HepG2 (cell line): ENCODE results near the gene ZNF175. TPM values are rescaled to one million over a fixed set of nuclear protein-coding genes. Genes with fewer than 3 reads are reported as not detected.

ENCODE experiments used
- ATAC-seq: fragments of 200-7000 bp; cut with Tn5 transposase; 3 replicates; pipeline ENCODE4 v1.9.1; 2020; ENCODE audit warnings: mild to moderate bottlenecking, moderate library complexity
- BruUV-seq: library from RNA; stranded (reverse); fragments of 400-500 nt; replicated peaks from 2 replicates; lab custom pipeline; 2021; lab: Mats Ljungman, UMichigan
- CTCF ChIA-PET: fragments of 300-600 bp; formaldehyde crosslinking; extraction: SDS; loops from one replicate; lab custom pipeline; 2021; ENCODE audit warnings: low total read pairs, inconsistent platforms, low intra/inter-chr PET ratio; lab: Yijun Ruan, JAX
- POLR2A ChIA-PET: fragments of 350-600 bp; sonication (Branson Sonifier 250); formaldehyde crosslinking; loops from one replicate; lab custom pipeline; 2020; ENCODE audit warnings: antibody characterized with exemption, inconsistent platforms; lab: Yijun Ruan, JAX
- DNase-seq: peaks from one replicate; pipeline ENCODE4 v3.0.0-alpha.2; 2015; ENCODE audit warnings: low spot score
- FAIRE-seq: peaks from 3 replicates; lab custom pipeline; 2011; peaks lifted over from hg19 to GRCh38; lab: Jason Lieb, UNC
- H2AFZ ChIP-seq: one replicate; pipeline ENCODE4 v1.6.1; 2011; ENCODE audit warnings: low read length, inconsistent platforms
- H3K27ac ChIP-seq: fragments of 300-600 bp; 3 replicates; pipeline ENCODE4 v1.8.0; 2011; ENCODE audit warnings: mixed run types, mild to moderate bottlenecking, mixed read lengths, low read length, inconsistent platforms; ENCODE audit not compliant: insufficient read depth; ENCODE audit errors: extremely low read length
- H3K27me3 ChIP-seq, 2 experiments: fragments of 200-600 bp in 1 of 2; 2 replicates in 1 of 2; 3 replicates in 1 of 2; pipeline versions ENCODE4 v1.6.0 to v1.8.0; 2011; ENCODE audit warnings: low read length in 2 of 2, mild to moderate bottlenecking in 2 of 2, moderate library complexity in 2 of 2, inconsistent platforms in 1 of 2; ENCODE audit not compliant: insufficient read depth in 2 of 2, control insufficient read depth in 1 of 2
- H3K36me3 ChIP-seq, 2 experiments: fragments of 200-600 bp in 1 of 2; replicated peaks in 1 of 2; 2 replicates in 1 of 2; 3 replicates in 1 of 2; pipeline versions ENCODE4 v1.5.1 to v1.8.0; 2011; ENCODE audit warnings: low read length in 2 of 2, inconsistent platforms in 1 of 2; ENCODE audit not compliant: insufficient read depth in 2 of 2, control insufficient read depth in 1 of 2
- H3K4me1 ChIP-seq: 2 replicates; pipeline ENCODE4 v1.5.1; 2012; ENCODE audit warnings: low read length, inconsistent platforms; ENCODE audit not compliant: insufficient read depth
- H3K4me2 ChIP-seq: 2 replicates; pipeline ENCODE4 v1.6.0; 2011; ENCODE audit warnings: low read depth, low read length, inconsistent platforms
- H3K4me3 ChIP-seq, 3 experiments: fragments of 200-600 bp in 1 of 3; sonication (generic), shearing (Covaris generic) in 1 of 3; replicated peaks in 1 of 3; 2 replicates each; pipeline ENCODE4 v1.5.1; 2011 to 2016; ENCODE audit warnings: low read length in 3 of 3, inconsistent platforms in 2 of 3, low read depth in 2 of 3, mild to moderate bottlenecking in 2 of 3, control low read depth in 1 of 3, mixed read lengths in 1 of 3; ENCODE audit not compliant: insufficient read depth in 1 of 3
- H3K79me2 ChIP-seq: one replicate; pipeline ENCODE4 v1.6.1; 2011; ENCODE audit warnings: low read length, inconsistent platforms; ENCODE audit not compliant: insufficient read depth
- H3K9ac ChIP-seq: 2 replicates; pipeline ENCODE4 v1.6.0; 2011; ENCODE audit warnings: mild to moderate bottlenecking, low read depth, low read length, inconsistent platforms; ENCODE audit not compliant: insufficient read depth
- H3K9me3 ChIP-seq: 2 replicates; pipeline ENCODE4 v1.5.1; 2012; ENCODE audit warnings: mild to moderate bottlenecking, low read length
- H4K20me1 ChIP-seq: 2 replicates; pipeline ENCODE4 v1.6.0; 2011; ENCODE audit warnings: inconsistent platforms, mild to moderate bottlenecking, low read length, moderate library complexity; ENCODE audit not compliant: insufficient read depth
- ATF7 ChIP-seq, 2 experiments: fragments of 450-650 bp in 1 of 2; sonication (generic) in 1 of 2; formaldehyde crosslinking in 1 of 2; IDR thresholded peaks; 2 replicates each; pipeline versions ENCODE4 v1.4.0 to v1.6.1; 2016 to 2020; ENCODE audit warnings: antibody characterized with exemption in 1 of 2, mild to moderate bottlenecking in 1 of 2, missing genetic modification reagents in 1 of 2
- GABPA ChIP-seq, 2 experiments: IDR thresholded peaks; 2 replicates each; pipeline ENCODE4 v1.6.1; 2011 to 2016; ENCODE audit warnings: low read depth in 2 of 2, low read length in 1 of 2, missing biosample characterization in 1 of 2, missing genetic modification characterization in 1 of 2
- GABPB1 ChIP-seq: IDR thresholded peaks from 2 replicates; pipeline ENCODE4 v1.6.1; 2016; ENCODE audit warnings: mild to moderate bottlenecking, missing genetic modification reagents, moderate library complexity, missing compliant biosample characterization
- RAD21 ChIP-seq: fragments of 450-650 bp; formaldehyde crosslinking; IDR thresholded peaks from 2 replicates; pipeline ENCODE4 v1.5.0; 2020; ENCODE audit warnings: mild to moderate bottlenecking
- SOX5 ChIP-seq: IDR thresholded peaks from 2 replicates; pipeline ENCODE4 v1.6.1; 2016; ENCODE audit warnings: borderline replicate concordance
- TCF7L2 ChIP-seq: IDR thresholded peaks from 2 replicates; pipeline ENCODE4 v1.6.1; 2011; ENCODE audit warnings: mild to moderate bottlenecking, low read depth, low read length, moderate library complexity
- ZNF460 ChIP-seq: sonication (generic); formaldehyde crosslinking; IDR thresholded peaks from 2 replicates; pipeline ENCODE4 v1.5.1; 2020; ENCODE audit warnings: missing genetic modification reagents, mild to moderate bottlenecking, borderline replicate concordance
- WGBS: methylation state at CpG from one replicate; pipeline ENCODE4 v1.1.6; 2017; ENCODE audit warnings: low lambda C conversion rate; 5-methylcytosine and 5-hydroxymethylcytosine counted together
- in situ Hi-C: cut with HindIII; loops from 2 replicates; pipeline ENCODE4 v1.10.0; 2017; ENCODE audit warnings: low pct_unique_long_range_greater_than_20kb; ENCODE audit not compliant: extremely low pct_ligation_motif_present
- intact Hi-C: fragments of 100-400 bp; cut with micrococcal nuclease; formaldehyde crosslinking; loops from one replicate; pipeline ENCODE4 v1.10.0; 2022; ENCODE audit not compliant: unreplicated experiment
- polyA plus RNA-seq, 8 experiments: library from polyadenylated mRNA; depleted of rRNA in 3 of 8; stranded (reverse) in 7 of 8; unstranded in 1 of 8; fragments of >200 nt; fragmentation: Illumina TruSeq in 4 of 8; extraction: Trizol in 4 of 8; gene quantifications; 2 replicates each; pipeline versions ENCODE4 v1.2.1 to v1.2.3, GENCODE V29; 2011 to 2016; ENCODE audit warnings: low read depth in 4 of 8, missing spikeins in 1 of 8, mixed read lengths in 1 of 8; ENCODE audit not compliant: insufficient read depth in 1 of 8
- total RNA-seq, 5 experiments: library from RNA; depleted of rRNA; stranded (reverse); fragments of >200 nt; fragmentation: Illumina TruSeq; extraction: Trizol; gene quantifications; 2 replicates each; pipeline ENCODE4 v1.2.3, GENCODE V29; 2016; ENCODE audit warnings: low read depth in 1 of 5
- TF ChIP-seq, protein P1 (sequence below), 2 experiments: sonication (generic) in 1 of 2; formaldehyde crosslinking in 1 of 2; IDR thresholded peaks; 2 replicates each; pipeline versions ENCODE4 v1.4.0 to v1.6.1; 2016 to 2020; ENCODE audit warnings: borderline replicate concordance in 1 of 2, low read depth in 1 of 2, mild to moderate bottlenecking in 1 of 2, missing genetic modification reagents in 1 of 2

The ZNF175 gene
- total and polyA plus RNA-seq, 2 of the 13 experiments (the other 11 are each of a cell fraction or from before 2014, with no cell fraction given) = 1.2 to 1.5 TPM

DNA sequence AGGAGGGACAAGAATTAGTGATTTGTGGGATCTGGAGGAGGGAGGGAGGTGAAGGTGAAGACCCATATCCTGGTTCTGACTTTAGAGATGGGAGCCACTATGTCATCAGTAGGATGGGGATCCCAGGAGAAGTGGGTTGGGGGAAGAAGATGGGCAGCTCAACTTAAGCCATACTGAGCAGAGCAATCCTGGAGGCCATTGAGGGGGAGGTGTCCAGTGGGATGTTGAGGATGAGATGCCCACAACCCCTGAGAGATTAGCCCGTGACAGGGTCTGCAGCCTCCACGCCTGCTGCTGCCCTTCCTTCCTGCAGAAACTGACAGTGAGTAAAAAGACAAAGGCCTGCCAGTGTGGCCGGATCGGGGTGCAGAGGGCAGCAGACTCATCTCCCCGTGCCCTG is 28.4 kb upstream of the ZNF175 start:
- H3K27me3 ChIP-seq = no peaks in the 10 kb centered on the region; a peak in 2 of 5 replicates
- H3K79me2 ChIP-seq = no peaks in the 10 kb centered on the region
- no peaks in the 10 kb centered on the region for H3K4me1 ChIP-seq
- H3K27ac ChIP-seq = no peak overlapping the region
- no peaks in the 10 kb centered on the region for H3K9me3 ChIP-seq
- intact Hi-C loops = no loop called here
- CTCF ChIA-PET = no interaction called here
- no peak for FAIRE-seq
- BruUV-seq = no TSS peak
- no peak for TF ChIP-seq GABPA (IDR thresholded peaks at IDR 0.05; ENCODE audit: low read depth, low read length)
- no peak for TF ChIP-seq GABPA (CRISPR knock-in tag; IDR thresholded peaks at IDR 0.05; ENCODE audit: low read depth)
- TF ChIP-seq ZNF460 (CRISPR knock-in tag) = no peak
- no peak for TF ChIP-seq GABPB1 (CRISPR knock-in tag)
- no peak for TF ChIP-seq RAD21 (CRISPR knock-in tag)
- TF ChIP-seq, protein P1, sequence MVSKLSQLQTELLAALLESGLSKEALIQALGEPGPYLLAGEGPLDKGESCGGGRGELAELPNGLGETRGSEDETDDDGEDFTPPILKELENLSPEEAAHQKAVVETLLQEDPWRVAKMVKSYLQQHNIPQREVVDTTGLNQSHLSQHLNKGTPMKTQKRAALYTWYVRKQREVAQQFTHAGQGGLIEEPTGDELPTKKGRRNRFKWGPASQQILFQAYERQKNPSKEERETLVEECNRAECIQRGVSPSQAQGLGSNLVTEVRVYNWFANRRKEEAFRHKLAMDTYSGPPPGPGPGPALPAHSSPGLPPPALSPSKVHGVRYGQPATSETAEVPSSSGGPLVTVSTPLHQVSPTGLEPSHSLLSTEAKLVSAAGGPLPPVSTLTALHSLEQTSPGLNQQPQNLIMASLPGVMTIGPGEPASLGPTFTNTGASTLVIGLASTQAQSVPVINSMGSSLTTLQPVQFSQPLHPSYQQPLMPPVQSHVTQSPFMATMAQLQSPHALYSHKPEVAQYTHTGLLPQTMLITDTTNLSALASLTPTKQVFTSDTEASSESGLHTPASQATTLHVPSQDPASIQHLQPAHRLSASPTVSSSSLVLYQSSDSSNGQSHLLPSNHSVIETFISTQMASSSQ (IDR thresholded peaks at IDR 0.05; ENCODE audit: low read depth) = no peak
- TF ChIP-seq, protein P1 (CRISPR knock-in tag; IDR thresholded peaks at IDR 0.05; ENCODE audit: borderline replicate concordance) = no peak
- TF ChIP-seq ATF7 (IDR thresholded peaks at IDR 0.05) = no peak
- TF ChIP-seq ATF7 (CRISPR knock-in tag; IDR thresholded peaks at IDR 0.05) = no peak
- no peak for TF ChIP-seq SOX5 (CRISPR knock-in tag)
- no peak for TF ChIP-seq TCF7L2
- TF ChIP-seq, all 625 proteins: peak for 0
- Histone ChIP-seq H3K36me3 (no peaks in the 10 kb centered on the region), H3K4me3 (no peak overlapping the region), H4K20me1 (no peaks in the 10 kb centered on the region), H3K4me2 (no peak overlapping the region), H2AFZ (no peak overlapping the region), H3K9ac (no peak overlapping the region)
- no peak for DNase-seq
- WGBS = 3% methylated on average over 5 of the region's 5 CpGs
- POLR2A ChIA-PET = no interaction called here
- ATAC-seq = no peak
- in situ Hi-C loops = no loop called here
